GM12878 (cell line): ENCODE data around the gene LRIG2. TPM values are rescaled to one million over a fixed set of nuclear protein-coding genes. Genes with fewer than 3 reads are reported as not detected.

Source experiments
- ATAC-seq: fragments of 200-7000 bp; cut with Tn5 transposase; 3 replicates; pipeline ENCODE4 v1.9.1; 2020; ENCODE audit warnings: mild to moderate bottlenecking, moderate library complexity
- BruUV-seq: library from RNA; stranded (reverse); fragments of 400-500 nt; replicated peaks from 2 replicates; lab custom pipeline; 2021; lab: Mats Ljungman, UMichigan
- CTCF ChIA-PET: fragments of 300-600 bp; sonication (Branson Sonifier 250); formaldehyde crosslinking; extraction: SDS; loops from one replicate; lab custom pipeline; 2021; ENCODE audit warnings: inconsistent platforms; lab: Yijun Ruan, JAX
- POLR2A ChIA-PET: fragments of 350-600 bp; formaldehyde crosslinking; extraction: SDS; loops from one replicate; lab custom pipeline; 2021; ENCODE audit warnings: inconsistent platforms; lab: Charles Lee
- RAD21 ChIA-PET: fragments of 300-600 bp; sonication (Branson Sonifier 250); formaldehyde crosslinking; loops from one replicate; lab custom pipeline; 2023; ENCODE audit warnings: antibody characterized with exemption; ENCODE audit not compliant: unreplicated experiment; lab: Charles Lee
- SMC1A ChIA-PET: fragments of 300-600 bp; sonication (Branson Sonifier 250); formaldehyde crosslinking; loops from one replicate; lab custom pipeline; 2023; ENCODE audit not compliant: unreplicated experiment, uncharacterized antibody; lab: Charles Lee
- DNase-seq: peaks from one replicate; pipeline ENCODE4 v3.0.0-alpha.2; 2011; ENCODE audit warnings: low read depth, low spot score
- FAIRE-seq: peaks from 3 replicates; lab custom pipeline; 2011; peaks lifted over from hg19 to GRCh38; lab: Jason Lieb, UNC
- H2AFZ ChIP-seq: 2 replicates; pipeline ENCODE4 v1.6.0; 2011; ENCODE audit warnings: low read depth, low read length, control low read depth; ENCODE audit not compliant: control insufficient read depth
- H3K27ac ChIP-seq: 2 replicates; pipeline ENCODE4 v1.5.1; 2011; ENCODE audit warnings: control low read depth; ENCODE audit not compliant: control insufficient read depth, insufficient read depth
- H3K27me3 ChIP-seq, 2 experiments: replicated peaks in 1 of 2; 2 replicates each; pipeline versions ENCODE4 v1.6.0 to v1.6.1; 2011; ENCODE audit warnings: low read length in 1 of 2; ENCODE audit not compliant: control insufficient read depth in 2 of 2, insufficient read depth in 2 of 2
- H3K36me3 ChIP-seq, 2 experiments: 2 replicates each; pipeline ENCODE4 v1.5.1; 2011; ENCODE audit warnings: low read length in 1 of 2; ENCODE audit not compliant: control insufficient read depth in 2 of 2, insufficient read depth in 2 of 2
- H3K4me1 ChIP-seq: 2 replicates; pipeline ENCODE4 v1.6.1; 2011; ENCODE audit warnings: mild to moderate bottlenecking, low read length, moderate library complexity, mixed read lengths; ENCODE audit not compliant: control insufficient read depth, insufficient read depth
- H3K4me2 ChIP-seq: 2 replicates; pipeline ENCODE4 v1.6.0; 2011; ENCODE audit warnings: control low read depth; ENCODE audit not compliant: control insufficient read depth, insufficient read depth
- H3K4me3 ChIP-seq: fragments of 200-600 bp; sonication (generic); 2 replicates; pipeline ENCODE4 v1.5.1; 2016
- H3K79me2 ChIP-seq: 2 replicates; pipeline ENCODE4 v1.6.0; 2011; ENCODE audit warnings: low read length; ENCODE audit not compliant: control insufficient read depth, insufficient read depth
- H3K9ac ChIP-seq: 2 replicates; pipeline ENCODE4 v1.8.0; 2011; ENCODE audit warnings: low read length, control low read depth, mixed read lengths; ENCODE audit not compliant: control insufficient read depth, insufficient read depth
- H3K9me3 ChIP-seq: replicated peaks from 3 replicates; pipeline ENCODE4 v1.5.1; 2011; ENCODE audit warnings: mild to moderate bottlenecking, low read length; ENCODE audit not compliant: control insufficient read depth, insufficient read depth
- H4K20me1 ChIP-seq: 2 replicates; pipeline ENCODE4 v1.6.0; 2011; ENCODE audit not compliant: control insufficient read depth, insufficient read depth
- CBX3 ChIP-seq: fragments of 200-600 bp; sonication (generic); IDR thresholded peaks from 2 replicates; pipeline ENCODE4 v1.6.1; 2016; ENCODE audit warnings: low read depth, borderline replicate concordance
- CREB1 ChIP-seq: IDR thresholded peaks from 2 replicates; pipeline ENCODE4 v1.6.1; 2012; ENCODE audit warnings: low read depth, mild to moderate bottlenecking, inconsistent platforms
- EZH2 ChIP-seq: IDR thresholded peaks from 2 replicates; pipeline ENCODE4 v1.6.1; 2012; ENCODE audit warnings: low read depth, mild to moderate bottlenecking, control low read depth, inconsistent platforms, low read length, borderline replicate concordance; ENCODE audit not compliant: control insufficient read depth
- IRF4 ChIP-seq: IDR thresholded peaks from 2 replicates; pipeline ENCODE4 v1.6.1; 2011; ENCODE audit warnings: low read depth, low read length
- RAD51 ChIP-seq: fragments of 450-650 bp; IDR thresholded peaks from 2 replicates; pipeline ENCODE4 v1.6.1; 2016; ENCODE audit warnings: moderate library complexity, mild to moderate bottlenecking, inconsistent platforms
- REST ChIP-seq: IDR thresholded peaks from 2 replicates; pipeline ENCODE4 v1.6.1; 2012; ENCODE audit warnings: mild to moderate bottlenecking, low read depth, low read length
- SIN3A ChIP-seq: IDR thresholded peaks from 2 replicates; pipeline ENCODE4 v1.6.1; 2012; ENCODE audit warnings: low read depth, low read length, improper control_type of control experiment
- SP1 ChIP-seq: IDR thresholded peaks from one replicate; pipeline ENCODE4 v1.6.1; 2011; ENCODE audit warnings: low read depth, low read length
- WGBS: methylation state at CpG from one replicate; pipeline ENCODE4 v1.1.6; 2016; ENCODE audit warnings: low lambda C conversion rate; ENCODE audit not compliant: insufficient replicate concordance, insufficient coverage; ENCODE audit errors: missing lambda C conversion rate; 5-methylcytosine and 5-hydroxymethylcytosine counted together
- in situ Hi-C: fragments of 300-500 bp; cut with MboI; formaldehyde crosslinking; loops from 9 replicates; pipeline ENCODE4 v1.14.3; 2018; ENCODE audit warnings: mixed read lengths
- intact Hi-C: fragments of 100-400 bp; cut with micrococcal nuclease; formaldehyde crosslinking; loops from one replicate; pipeline ENCODE4 v1.14.2; 2022; ENCODE audit not compliant: unreplicated experiment
- polyA plus RNA-seq, 11 experiments: library from polyadenylated mRNA; depleted of rRNA in 4 of 11; unstranded in 6 of 11; stranded (reverse) in 5 of 11; fragments of >200 nt; fragmentation: Nextera tagmentation in 4 of 11; fragmentation: Illumina TruSeq in 1 of 11; extraction: Ambion mirVana in 4 of 11; extraction: Trizol in 1 of 11; gene quantifications; 1 replicate in 1 of 11; 2 replicates in 10 of 11; pipeline versions ENCODE4 v1.2.1 to v1.2.3, GENCODE V29; 2011 to 2016; ENCODE audit warnings: inconsistent platforms in 2 of 11, missing spikeins in 2 of 11, low read depth in 1 of 11
- total RNA-seq, 4 experiments: library from RNA; depleted of rRNA in 3 of 4; stranded (reverse); fragments of >200 nt in 3 of 4; fragmentation: Illumina TruSeq in 1 of 4; extraction: Trizol in 1 of 4; gene quantifications; 2 replicates each; pipeline versions ENCODE4 v1.2.1 to v1.2.3, GENCODE V29; 2013 to 2021
- TF ChIP-seq, protein P1 (sequence below): fragments of 450-650 bp; IDR thresholded peaks from 2 replicates; pipeline ENCODE4 v1.6.1; 2017; ENCODE audit warnings: mild to moderate bottlenecking, moderate library complexity

LRIG2 gene
- total and polyA plus RNA-seq, 10 of the 15 experiments (the other 5 are each of a cell fraction or from before 2014, with no cell fraction given), result 0.77 to 11.8 (median 5.1) TPM

- Histone ChIP-seq H3K27ac (no peak overlapping the region), H3K4me1 (peaks cover 5% of the 10 kb centered on the region), H3K79me2 (no peaks in the 10 kb centered on the region), H3K4me3 (no peak overlapping the region), H4K20me1 (no peaks in the 10 kb centered on the region), H3K9ac (no peak overlapping the region), H3K9me3 (no peaks in the 10 kb centered on the region), H3K4me2 (no peak overlapping the region), H2AFZ (no peak overlapping the region), H3K27me3 (no peaks in the 10 kb centered on the region), H3K36me3 (no peaks in the 10 kb centered on the region)
- SMC1A ChIA-PET, result interaction anchor here (0.6 to 1.3 kb wide), 4 partner anchors 9 to 330 kb away, joined by 3 read pairs; no protein-coding TSS in a partner anchor
- POLR2A ChIA-PET, result no interaction called here
- no peak for ATAC-seq
- in situ Hi-C loops (no loop called here), intact Hi-C loops (no loop called here)
- no TSS peak for BruUV-seq
- no peak for FAIRE-seq
- TF ChIP-seq IRF4 (no peak), SIN3A (no peak), EZH2 (no peak), RAD51 (no peak), SP1 (no peak), REST (no peak), CBX3 (no peak), CREB1 (no peak)
- TF ChIP-seq, protein P1, sequence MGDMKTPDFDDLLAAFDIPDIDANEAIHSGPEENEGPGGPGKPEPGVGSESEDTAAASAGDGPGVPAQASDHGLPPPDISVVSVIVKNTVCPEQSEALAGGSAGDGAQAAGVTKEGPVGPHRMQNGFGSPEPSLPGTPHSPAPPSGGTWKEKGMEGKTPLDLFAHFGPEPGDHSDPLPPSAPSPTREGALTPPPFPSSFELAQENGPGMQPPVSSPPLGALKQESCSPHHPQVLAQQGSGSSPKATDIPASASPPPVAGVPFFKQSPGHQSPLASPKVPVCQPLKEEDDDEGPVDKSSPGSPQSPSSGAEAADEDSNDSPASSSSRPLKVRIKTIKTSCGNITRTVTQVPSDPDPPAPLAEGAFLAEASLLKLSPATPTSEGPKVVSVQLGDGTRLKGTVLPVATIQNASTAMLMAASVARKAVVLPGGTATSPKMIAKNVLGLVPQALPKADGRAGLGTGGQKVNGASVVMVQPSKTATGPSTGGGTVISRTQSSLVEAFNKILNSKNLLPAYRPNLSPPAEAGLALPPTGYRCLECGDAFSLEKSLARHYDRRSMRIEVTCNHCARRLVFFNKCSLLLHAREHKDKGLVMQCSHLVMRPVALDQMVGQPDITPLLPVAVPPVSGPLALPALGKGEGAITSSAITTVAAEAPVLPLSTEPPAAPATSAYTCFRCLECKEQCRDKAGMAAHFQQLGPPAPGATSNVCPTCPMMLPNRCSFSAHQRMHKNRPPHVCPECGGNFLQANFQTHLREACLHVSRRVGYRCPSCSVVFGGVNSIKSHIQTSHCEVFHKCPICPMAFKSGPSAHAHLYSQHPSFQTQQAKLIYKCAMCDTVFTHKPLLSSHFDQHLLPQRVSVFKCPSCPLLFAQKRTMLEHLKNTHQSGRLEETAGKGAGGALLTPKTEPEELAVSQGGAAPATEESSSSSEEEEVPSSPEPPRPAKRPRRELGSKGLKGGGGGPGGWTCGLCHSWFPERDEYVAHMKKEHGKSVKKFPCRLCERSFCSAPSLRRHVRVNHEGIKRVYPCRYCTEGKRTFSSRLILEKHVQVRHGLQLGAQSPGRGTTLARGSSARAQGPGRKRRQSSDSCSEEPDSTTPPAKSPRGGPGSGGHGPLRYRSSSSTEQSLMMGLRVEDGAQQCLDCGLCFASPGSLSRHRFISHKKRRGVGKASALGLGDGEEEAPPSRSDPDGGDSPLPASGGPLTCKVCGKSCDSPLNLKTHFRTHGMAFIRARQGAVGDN, result no peak
- RAD21 ChIA-PET, result interaction anchor here (0.6 kb wide), 1 partner anchor 323 kb away, joined by 4 read pairs; no protein-coding TSS in a partner anchor
- CTCF ChIA-PET, result interaction anchor here (1.7 to 3.9 kb wide), 2 partner anchors 25 to 167 kb away, joined by 6 to 26 read pairs; partner anchors contain the start of gene LRIG2
- DNase-seq, result no peak
- 72% methylated on average over 3 of the region's 3 CpGs for WGBS
These were observed 24.9 kb upstream of the LRIG2 start for GRCh38 chr1:113048064-113048463.
